ENCODE data around the gene PDCD6IP.
"Not testable (repeated sequence)": the region's sequence is repeated elsewhere in the genome, so short reads cannot be mapped to it uniquely, and the experiment has no call there.

DNA sequence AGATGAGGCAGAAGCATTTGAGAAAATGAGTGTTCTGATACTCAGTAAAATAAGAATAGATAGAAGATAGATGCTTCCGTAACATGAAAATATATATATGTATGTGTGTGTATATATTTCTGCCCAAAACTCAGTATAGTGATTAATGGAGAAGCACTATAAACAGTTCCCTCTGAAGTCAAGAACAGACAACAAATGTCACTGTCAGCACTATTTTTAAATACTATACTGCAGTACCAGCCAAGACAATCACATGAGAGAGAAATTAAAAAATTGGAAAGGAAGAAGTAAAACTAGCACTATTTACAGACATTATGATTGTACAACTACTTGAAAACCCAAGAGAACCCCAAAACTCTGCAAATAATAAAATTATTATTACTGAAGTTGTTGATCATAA is 59.3 kb downstream of the PDCD6IP start:
- not testable (repeated sequence) for TF ChIP-seq EZH2phosphoT487 (IDR thresholded peaks at IDR 0.05; ENCODE audit: insufficient read depth, low read depth); EZH2 (IDR thresholded peaks at IDR 0.05; ENCODE audit: insufficient read depth, poor library complexity, severe bottlenecking)

Measured in GM23248 (cell line).